ENCODE measurements around the gene ZACN.

The ZACN gene

GRCh38 chr17:76083536-76084182, 4.7 kb downstream of the ZACN start:
- DNase-seq, result no peak

GRCh38 chr17:76085066-76085730, 6.2 kb downstream of the ZACN start:
- no peak for DNase-seq

GRCh38 chr17:76085731-76086366, 6.9 kb downstream of the ZACN start:
- DNase-seq, result no peak

GRCh38 chr17:76086384-76086783, 7.4 kb downstream of the ZACN start:
- DNase-seq, result no peak

GRCh38 chr17:76087531-76087930, 8.5 kb downstream of the ZACN start:
- DNase-seq, result no peak

GRCh38 chr17:76088041-76088867, 9.3 kb downstream of the ZACN start:
- DNase-seq, result no peak

- no peak for DNase-seq
These were observed 10.0 kb downstream of the ZACN start for GRCh38 chr17:76088868-76089576.

- DNase-seq, result no peak
These were observed 10.9 kb downstream of the ZACN start for GRCh38 chr17:76089680-76090516.

- DNase-seq, result no peak
These were observed 11.6 kb downstream of the ZACN start for GRCh38 chr17:76090517-76091129.

- no peak for DNase-seq
These were observed 12.7 kb downstream of the ZACN start for GRCh38 chr17:76091526-76092286.

GRCh38 chr17:76092526-76093413, 13.8 kb downstream of the ZACN start:
- DNase-seq, result no peak

- DNase-seq, result no peak
These were observed 15.1 kb downstream of the ZACN start for GRCh38 chr17:76094046-76094445.

- DNase-seq, result no peak
These were observed 17.0 kb downstream of the ZACN start for GRCh38 chr17:76095943-76096342.

- no peak for DNase-seq
These were observed 18.8 kb downstream of the ZACN start for GRCh38 chr17:76097716-76098295.

- DNase-seq, result no peak
These were observed 23.9 kb downstream of the ZACN start for GRCh38 chr17:76102944-76103273.

- peak; percentile 92 for DNase-seq
These were observed 24.5 kb downstream of the ZACN start, which contains the start of gene EXOC7 for GRCh38 chr17:76103274-76104139. Gene EXOC7, minus strand, starts transcription at chr17:76103787. Its CDS starts 95 bp downstream, at chr17:76103692.

- DNase-seq, result no peak
These were observed 25.3 kb downstream of the ZACN start for GRCh38 chr17:76104140-76104895.
